Omental fat pad (tissue), 4 donors: ENCODE data around the gene SMAD6. TPM values are rescaled to one million over a fixed set of nuclear protein-coding genes. Genes with fewer than 3 reads are reported as not detected.

Experiments
- ATAC-seq: fragments of 150-250 bp; one replicate; pipeline ENCODE4 v1.9.1; 2016; ENCODE audit warnings: mild to moderate bottlenecking, moderate library complexity; ENCODE audit not compliant: low FRiP score
- DNase-seq: peaks from one replicate; pipeline ENCODE4 v3.0.0-alpha.2; 2019; ENCODE audit warnings: low spot score
- total RNA-seq, 4 donors: library from RNA; depleted of rRNA; stranded (reverse); fragments of >200 nt; gene quantifications; one replicate each; pipeline ENCODE4 v1.1.0, GENCODE V29; 2016
- TF ChIP-seq, protein P1 (sequence below), 3 donors: fragments of 450-650 bp; IDR thresholded peaks; one replicate each; pipeline ENCODE4 v1.5.1; 2016 to 2017; ENCODE audit warnings: antibody characterized with exemption in 3 of 3, mild to moderate bottlenecking in 3 of 3, moderate library complexity in 2 of 3

Gene SMAD6
- total RNA-seq, 4 donors from 2014 or later, result 15.6 to 44.9 (median 23.8) TPM

DNA sequence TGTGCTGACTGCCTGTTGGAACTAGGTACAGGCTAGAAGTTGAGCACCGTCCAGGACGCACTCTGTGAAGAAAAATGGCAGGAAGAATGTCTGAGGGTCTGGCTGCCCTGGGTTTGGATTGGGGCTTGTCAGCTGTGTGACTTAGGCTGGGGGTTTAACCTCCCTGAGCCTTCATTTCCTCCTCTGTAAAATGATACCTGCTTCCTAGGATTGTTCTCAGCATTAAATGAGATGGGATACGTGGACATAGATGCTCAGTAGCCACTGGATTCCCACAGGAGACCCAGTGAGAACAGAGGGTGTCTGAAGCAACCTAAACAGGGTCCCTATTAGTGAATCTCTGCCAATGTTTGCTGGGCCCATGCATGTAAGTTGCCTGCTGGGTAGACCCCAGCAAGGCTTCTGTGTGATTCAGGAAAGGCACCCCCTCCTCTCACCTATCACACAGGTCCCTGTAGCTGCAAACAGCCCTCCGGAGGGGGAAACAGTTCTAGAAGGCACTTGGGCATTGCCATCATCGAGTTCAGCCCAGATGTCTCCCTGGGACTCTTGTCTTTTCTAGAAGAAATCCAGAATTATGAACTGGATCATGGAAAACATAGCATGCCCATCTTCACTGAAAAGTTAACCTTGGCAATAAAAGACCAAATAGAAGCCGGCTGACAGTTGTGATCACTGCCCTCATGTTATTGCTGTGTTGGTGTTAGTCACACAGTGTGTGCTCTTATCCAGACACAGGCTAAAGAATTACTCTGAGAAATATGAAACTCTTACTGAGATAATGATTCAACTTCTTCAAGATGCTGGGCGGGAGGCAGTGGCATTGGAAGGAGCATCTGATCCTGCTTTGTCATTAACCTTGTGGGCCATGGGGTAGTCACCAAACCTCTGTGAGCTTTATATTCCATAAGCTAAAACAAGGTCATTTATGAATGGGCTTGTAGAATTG is 64.5 kb downstream of the SMAD6 start:
- DNase-seq, result no peak
- TF ChIP-seq, protein P1, sequence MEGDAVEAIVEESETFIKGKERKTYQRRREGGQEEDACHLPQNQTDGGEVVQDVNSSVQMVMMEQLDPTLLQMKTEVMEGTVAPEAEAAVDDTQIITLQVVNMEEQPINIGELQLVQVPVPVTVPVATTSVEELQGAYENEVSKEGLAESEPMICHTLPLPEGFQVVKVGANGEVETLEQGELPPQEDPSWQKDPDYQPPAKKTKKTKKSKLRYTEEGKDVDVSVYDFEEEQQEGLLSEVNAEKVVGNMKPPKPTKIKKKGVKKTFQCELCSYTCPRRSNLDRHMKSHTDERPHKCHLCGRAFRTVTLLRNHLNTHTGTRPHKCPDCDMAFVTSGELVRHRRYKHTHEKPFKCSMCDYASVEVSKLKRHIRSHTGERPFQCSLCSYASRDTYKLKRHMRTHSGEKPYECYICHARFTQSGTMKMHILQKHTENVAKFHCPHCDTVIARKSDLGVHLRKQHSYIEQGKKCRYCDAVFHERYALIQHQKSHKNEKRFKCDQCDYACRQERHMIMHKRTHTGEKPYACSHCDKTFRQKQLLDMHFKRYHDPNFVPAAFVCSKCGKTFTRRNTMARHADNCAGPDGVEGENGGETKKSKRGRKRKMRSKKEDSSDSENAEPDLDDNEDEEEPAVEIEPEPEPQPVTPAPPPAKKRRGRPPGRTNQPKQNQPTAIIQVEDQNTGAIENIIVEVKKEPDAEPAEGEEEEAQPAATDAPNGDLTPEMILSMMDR (IDR thresholded peaks at IDR 0.05), result no peak
- ATAC-seq, result no peak

DNA sequence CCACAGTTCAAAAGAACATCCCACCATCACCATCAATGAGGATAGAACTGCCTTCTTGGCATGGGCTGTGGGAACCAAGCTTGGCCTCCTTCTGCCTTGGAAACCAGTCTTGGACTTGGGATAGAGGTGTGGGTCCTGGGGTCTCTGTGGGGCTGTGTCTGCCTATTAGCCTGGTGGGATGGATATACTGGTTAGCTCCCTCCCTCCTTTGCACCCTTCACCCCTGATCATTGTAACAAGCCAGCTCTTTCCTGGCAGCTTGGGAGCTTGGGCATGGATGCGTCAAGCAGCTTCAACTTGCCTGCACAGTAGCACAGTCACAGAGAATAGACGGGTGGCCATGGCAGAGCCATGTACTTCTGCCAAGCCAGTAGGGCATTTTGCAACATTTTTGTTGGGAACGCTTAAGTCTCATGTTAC is 65.2 kb downstream of the SMAD6 start:
- ATAC-seq (no peak), DNase-seq (no peak)
- TF ChIP-seq, protein P1 (IDR thresholded peaks at IDR 0.05), result no peak

DNA sequence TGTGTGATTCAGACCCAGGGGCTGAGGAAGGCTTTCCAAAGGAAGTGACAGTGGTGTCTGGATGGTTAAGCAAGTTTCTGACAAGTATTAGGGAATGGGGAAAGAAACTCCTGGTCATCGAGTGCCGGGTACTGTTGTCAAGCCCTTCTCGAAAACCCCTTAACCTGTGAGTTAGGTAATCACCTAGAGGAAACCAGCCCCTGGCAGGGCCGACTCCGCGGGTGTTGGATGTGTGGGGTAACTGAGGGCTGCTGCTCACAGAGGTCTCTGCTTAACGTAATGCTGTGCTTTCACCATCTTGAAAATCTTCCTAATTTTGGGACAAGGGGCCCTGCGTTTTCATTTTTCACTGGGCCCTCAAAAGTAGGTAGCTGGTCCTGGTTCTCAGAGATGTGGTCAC is 67.0 kb downstream of the SMAD6 start:
- TF ChIP-seq, protein P1 (IDR thresholded peaks at IDR 0.05), result no peak
- ATAC-seq, result no peak
- DNase-seq, result no peak

DNA sequence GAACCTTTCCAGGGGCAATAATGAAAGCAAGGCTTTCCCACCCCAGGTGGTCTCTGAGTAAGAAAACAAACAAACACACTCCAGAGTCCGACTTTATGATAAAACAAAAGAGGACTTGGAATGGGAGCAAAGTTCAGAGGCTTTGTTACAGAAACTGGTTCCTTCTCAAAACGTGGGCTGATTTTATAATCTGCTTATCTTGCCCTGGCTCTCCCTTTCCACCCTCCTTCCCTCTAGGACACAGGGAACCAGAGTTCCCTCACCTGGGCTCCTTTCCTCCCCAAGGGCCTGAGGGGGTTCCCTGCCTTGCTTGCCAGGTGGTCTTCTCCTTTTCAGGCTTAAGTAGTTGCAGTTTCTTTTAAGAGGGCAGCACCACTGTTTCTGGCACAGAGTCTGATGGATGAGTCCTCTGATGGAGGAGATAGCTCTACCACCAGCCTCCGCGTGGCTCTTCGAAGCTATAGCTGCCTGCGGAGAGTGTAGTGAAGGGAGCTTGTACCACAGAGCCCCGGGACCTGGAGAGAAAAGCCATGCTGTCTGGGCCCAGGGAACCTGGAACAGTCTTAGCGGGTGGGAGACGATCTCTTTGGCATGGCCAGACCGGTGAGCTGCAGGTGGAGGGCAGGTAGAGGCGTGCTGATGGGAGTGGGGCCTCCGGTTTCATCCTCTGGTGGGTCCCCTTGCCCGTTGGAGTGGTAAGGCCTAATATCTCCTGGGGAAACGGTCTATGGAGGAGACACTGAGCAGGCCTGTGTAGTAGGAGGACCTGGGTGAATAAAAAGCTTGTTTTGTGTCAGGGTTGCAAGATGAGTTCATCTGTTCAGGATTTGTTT is 68.7 kb downstream of the SMAD6 start:
- no peak for ATAC-seq
- TF ChIP-seq, protein P1 (IDR thresholded peaks at IDR 0.05), result no peak
- DNase-seq, result no peak

DNA sequence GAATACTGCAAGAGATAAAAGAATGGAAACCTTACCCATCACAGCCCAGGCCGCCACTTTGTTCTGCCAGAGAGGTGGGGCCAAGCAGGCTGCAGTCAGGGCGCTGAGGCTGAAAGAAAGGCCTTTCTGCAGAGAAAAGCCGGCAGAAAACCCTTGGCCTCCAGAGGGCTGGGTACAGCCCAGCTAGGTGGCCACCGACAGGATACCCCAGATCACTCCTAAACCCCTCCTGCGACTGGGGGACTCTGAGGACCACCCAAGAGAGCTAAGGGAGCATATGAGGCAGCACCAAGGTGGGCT is 69.3 kb downstream of the SMAD6 start:
- DNase-seq, result no peak
- no peak for ATAC-seq
- TF ChIP-seq, protein P1 (IDR thresholded peaks at IDR 0.05), result no peak

DNA sequence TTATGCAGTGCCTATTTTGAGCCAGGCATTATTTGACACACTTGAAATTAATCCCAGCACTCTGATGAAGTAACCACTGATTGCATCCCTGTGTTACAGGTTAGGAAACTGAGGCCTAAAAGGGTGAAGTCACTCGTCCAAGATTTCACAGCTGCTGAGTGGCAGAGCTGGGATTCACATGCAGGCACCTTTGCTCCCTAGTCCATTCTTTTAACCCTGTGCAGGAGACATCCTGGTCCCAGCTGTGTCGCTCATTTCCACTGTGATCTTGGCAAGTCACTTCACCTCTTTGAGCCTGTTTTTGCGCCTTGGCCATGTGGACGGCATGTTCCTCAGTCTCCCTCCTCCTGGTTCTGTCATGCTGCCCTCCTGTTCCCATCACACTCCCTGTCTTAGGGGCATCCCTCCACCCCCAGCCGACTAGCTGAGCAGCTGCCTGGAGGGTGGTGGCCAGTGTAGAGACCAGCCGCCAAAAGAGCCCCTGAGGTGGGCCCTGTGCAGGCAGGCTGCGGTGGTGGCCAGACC is 70.6 kb downstream of the SMAD6 start:
- ATAC-seq (no peak), DNase-seq (no peak)
- TF ChIP-seq, protein P1 (IDR thresholded peaks at IDR 0.05), result no peak
